IPS-18a (cell line): ENCODE data around the gene PRDM16.

ENCODE experiments used
- H3K27ac ChIP-seq: one replicate; pipeline ENCODE4 v1.5.1; 2013; ENCODE audit warnings: low read length
- H3K27me3 ChIP-seq: one replicate; pipeline ENCODE4 v1.6.1; 2013; ENCODE audit warnings: mild to moderate bottlenecking, low read length; ENCODE audit not compliant: control insufficient read depth, insufficient read depth
- H3K36me3 ChIP-seq: one replicate; pipeline ENCODE4 v1.6.1; 2013; ENCODE audit warnings: low read depth, low read length; ENCODE audit not compliant: control insufficient read depth
- H3K4me1 ChIP-seq: one replicate; pipeline ENCODE4 v1.6.1; 2013; ENCODE audit warnings: low read depth, low read length; ENCODE audit not compliant: control insufficient read depth
- H3K4me3 ChIP-seq: one replicate; pipeline ENCODE4 v1.5.1; 2013; ENCODE audit warnings: low read length
- H3K9ac ChIP-seq: one replicate; pipeline ENCODE4 v1.6.1; 2013; ENCODE audit warnings: mild to moderate bottlenecking, low read length, moderate library complexity
- H3K9me3 ChIP-seq: one replicate; pipeline ENCODE4 v1.6.1; 2013; ENCODE audit warnings: low read depth, low read length; ENCODE audit not compliant: control insufficient read depth

PRDM16 gene

DNA sequence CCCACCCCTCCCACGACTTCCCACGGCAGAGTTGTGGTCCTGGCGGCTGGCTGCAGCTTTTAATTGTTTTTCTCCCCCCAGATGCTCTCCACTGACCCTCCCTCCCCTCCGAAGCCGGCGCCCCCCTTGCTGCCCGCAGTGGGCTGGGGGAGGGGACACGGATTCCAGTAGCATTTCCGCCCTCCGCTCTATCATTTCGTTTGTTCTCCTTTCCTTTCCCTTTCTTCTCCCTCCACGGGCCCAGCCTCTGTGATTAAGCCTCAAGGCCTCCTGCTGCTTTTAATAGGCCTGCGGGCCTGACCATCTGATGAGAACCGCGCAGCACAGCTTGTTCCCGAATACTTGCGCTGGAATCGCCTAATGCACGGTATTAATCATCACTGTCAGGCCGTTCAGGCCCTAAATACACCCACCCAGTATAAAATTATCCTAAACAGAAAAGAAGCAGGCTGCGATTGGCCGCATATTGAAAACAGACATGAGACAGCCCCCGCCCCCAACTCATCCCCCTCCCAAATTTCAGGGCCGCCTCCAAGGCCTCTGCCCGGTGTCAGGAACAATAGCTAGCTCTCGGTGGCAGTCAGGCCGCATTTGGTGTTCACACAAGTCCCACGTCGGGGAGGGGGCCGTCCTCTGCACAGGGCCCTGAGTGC, 283.4 kb downstream of the PRDM16 start:
- Histone ChIP-seq H3K27ac (no peak overlapping the region), H3K36me3 (no peaks in the 10 kb centered on the region), H3K27me3 (peaks cover 9% of the 10 kb centered on the region), H3K9me3 (no peaks in the 10 kb centered on the region), H3K4me3 (no peak overlapping the region), H3K4me1 (peaks cover 9% of the 10 kb centered on the region), H3K9ac (no peak overlapping the region)

DNA sequence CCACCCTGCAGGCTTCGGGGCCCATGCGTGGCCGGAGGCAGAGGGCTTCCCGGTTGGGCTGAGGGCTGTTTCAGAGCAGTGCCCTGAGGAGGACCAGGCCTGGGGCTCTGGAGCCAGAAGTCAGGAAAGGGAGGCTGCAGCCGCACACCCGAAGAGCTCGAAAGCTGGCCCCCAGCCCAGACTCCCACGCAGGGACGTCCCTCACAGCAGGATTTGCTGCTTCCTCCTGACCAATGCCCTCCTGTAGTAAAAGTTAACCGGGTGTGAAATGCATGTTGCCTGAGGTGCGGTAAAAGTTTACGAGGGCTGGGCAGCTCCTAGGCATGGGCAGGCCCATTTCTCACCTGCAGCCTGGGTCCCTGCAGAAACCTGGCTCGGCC, 283.9 kb downstream of the PRDM16 start:
- peaks cover 9% of the 10 kb centered on the region for H3K27me3 ChIP-seq
- no peak overlapping the region for H3K9ac ChIP-seq
- no peak overlapping the region for H3K27ac ChIP-seq
- H3K36me3 ChIP-seq = no peaks in the 10 kb centered on the region
- no peak overlapping the region for H3K4me3 ChIP-seq
- H3K4me1 ChIP-seq = peaks cover 9% of the 10 kb centered on the region
- no peaks in the 10 kb centered on the region for H3K9me3 ChIP-seq

DNA sequence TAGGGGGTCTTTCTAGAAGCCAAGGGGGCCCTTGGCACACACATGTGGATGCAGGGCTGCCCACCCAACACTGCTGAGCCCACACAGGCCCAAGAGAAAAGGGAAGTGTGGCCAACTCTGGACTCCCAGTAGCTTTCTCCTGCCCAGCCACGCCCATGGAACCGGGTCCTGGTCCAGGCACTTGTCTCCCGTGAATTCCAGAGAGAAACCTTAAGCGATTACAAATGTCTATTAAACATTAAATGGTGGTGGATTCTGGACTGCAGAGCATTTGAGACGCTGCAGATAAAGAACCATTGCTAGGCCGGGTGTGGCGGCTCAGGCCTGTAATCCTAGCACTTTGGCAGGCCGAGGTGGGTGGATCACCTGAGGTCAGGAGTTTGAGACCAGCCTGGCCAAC, 284.9 kb downstream of the PRDM16 start:
- peaks cover 9% of the 10 kb centered on the region for H3K27me3 ChIP-seq

DNA sequence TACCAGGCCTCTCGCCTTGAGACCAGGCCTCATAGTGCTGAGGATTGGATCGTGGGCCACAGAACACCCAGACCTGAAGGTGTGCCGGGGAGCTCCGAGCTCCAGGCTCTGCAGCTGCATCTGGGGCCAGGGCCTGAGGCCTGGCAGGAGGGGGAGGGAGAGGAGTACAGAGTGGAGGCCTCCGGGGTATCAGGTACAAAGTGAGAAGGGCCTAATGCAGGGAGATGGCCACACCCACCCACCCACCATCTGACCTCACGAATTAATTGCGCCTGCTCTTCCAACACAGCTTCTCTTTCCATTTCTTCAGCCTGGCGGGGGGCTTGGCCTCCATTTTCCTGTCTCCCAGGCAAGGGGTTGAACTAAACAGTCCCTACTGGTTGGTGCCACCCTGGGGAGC, 286.1 kb downstream of the PRDM16 start:
- H3K27ac ChIP-seq = no peak overlapping the region
- no peak overlapping the region for H3K4me3 ChIP-seq
- H3K4me1 ChIP-seq = peaks cover 9% of the 10 kb centered on the region
- no peaks in the 10 kb centered on the region for H3K36me3 ChIP-seq
- no peaks in the 10 kb centered on the region for H3K9me3 ChIP-seq
- H3K27me3 ChIP-seq = peaks cover 9% of the 10 kb centered on the region
- no peak overlapping the region for H3K9ac ChIP-seq

More for the DNA sequence above, 284.9 kb downstream of the PRDM16 start:
- Histone ChIP-seq H3K36me3 (no peaks in the 10 kb centered on the region), H3K4me1 (peaks cover 9% of the 10 kb centered on the region), H3K9me3 (no peaks in the 10 kb centered on the region), H3K9ac (no peak overlapping the region), H3K4me3 (no peak overlapping the region), H3K27ac (no peak overlapping the region)

DNA sequence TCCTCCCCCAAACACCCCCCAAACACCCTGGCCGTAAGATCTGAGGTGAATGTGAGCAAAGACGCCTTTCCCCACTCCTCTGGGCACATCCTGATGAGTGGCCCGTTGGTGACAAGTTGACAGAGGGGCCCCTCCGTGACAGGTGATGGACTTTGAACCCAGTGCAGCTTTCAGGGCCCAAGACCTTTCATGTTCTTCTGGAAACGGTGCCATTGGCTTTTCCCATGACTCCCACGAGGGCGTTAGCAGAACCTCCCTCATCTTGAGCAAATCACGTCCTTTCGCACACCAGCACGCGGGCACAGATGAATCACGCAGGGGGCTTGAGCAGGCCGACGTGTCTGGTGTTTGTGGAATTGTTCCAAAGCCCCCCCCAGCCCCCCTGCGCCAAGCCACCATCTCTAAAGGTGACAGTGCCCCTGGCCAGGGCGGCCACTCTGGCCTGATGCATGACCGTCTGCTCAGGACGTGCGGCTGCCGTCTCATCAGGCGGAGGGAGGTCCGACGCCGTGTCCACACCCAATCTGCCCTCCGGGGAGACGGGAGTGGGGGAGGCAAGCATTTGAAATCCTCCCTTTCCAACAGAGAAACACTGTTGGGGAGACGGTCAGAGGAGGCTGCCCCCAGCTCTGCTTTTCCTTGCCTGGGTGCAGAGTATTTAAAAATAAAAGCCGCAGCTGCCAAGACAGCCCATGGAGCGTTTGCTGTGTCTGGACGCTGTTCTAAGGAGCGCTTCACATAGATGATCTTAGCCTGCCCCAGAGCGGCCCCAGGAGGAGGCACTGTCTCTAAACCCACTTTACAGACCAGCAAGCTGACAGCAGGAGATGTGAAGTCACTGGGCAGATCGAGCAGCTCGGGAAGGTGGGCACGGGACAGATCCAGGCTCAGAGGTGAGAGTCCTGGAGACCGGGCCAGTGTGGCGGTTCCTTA, 287.2 kb downstream of the PRDM16 start:
- Histone ChIP-seq H3K4me1 (peaks cover 9% of the 10 kb centered on the region), H3K27me3 (peaks cover 9% of the 10 kb centered on the region), H3K36me3 (no peaks in the 10 kb centered on the region), H3K9me3 (no peaks in the 10 kb centered on the region), H3K9ac (no peak overlapping the region), H3K4me3 (no peak overlapping the region), H3K27ac (no peak overlapping the region)

DNA sequence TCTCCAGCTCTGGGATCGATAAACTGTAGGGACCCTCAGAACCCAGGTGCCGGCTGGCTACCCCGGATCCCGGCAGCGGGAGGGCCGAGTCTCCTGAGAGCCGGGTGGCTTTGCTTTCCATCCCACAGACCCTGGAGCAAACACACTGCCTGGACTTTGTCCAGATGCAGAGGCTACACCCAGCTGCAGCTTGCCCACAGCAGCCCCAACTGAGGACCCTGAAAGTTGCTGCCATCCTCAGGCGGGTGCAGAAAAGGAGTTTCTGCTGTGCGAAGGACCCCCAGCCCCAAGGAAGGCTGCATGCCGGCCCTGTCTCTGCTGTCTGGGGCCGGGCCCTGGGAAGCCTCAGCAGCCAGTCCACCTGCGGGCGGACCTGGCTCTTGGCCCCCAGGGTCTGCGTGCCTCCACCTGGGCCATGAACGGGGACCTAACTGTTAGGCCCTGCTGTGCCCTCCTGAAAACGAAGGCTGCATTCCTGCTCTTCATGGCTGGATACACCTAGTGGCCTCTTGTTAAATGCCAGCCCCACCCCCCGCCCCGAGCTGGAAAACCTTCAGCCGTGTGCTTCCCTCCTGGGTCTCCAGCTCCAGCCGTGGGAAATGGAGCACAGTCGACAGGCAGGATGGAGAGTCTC, 287.9 kb downstream of the PRDM16 start:
- Histone ChIP-seq H3K4me3 (no peak overlapping the region), H3K9ac (no peak overlapping the region), H3K9me3 (no peaks in the 10 kb centered on the region), H3K4me1 (peaks cover 6% of the 10 kb centered on the region), H3K36me3 (no peaks in the 10 kb centered on the region), H3K27me3 (peaks cover 9% of the 10 kb centered on the region), H3K27ac (no peak overlapping the region)

DNA sequence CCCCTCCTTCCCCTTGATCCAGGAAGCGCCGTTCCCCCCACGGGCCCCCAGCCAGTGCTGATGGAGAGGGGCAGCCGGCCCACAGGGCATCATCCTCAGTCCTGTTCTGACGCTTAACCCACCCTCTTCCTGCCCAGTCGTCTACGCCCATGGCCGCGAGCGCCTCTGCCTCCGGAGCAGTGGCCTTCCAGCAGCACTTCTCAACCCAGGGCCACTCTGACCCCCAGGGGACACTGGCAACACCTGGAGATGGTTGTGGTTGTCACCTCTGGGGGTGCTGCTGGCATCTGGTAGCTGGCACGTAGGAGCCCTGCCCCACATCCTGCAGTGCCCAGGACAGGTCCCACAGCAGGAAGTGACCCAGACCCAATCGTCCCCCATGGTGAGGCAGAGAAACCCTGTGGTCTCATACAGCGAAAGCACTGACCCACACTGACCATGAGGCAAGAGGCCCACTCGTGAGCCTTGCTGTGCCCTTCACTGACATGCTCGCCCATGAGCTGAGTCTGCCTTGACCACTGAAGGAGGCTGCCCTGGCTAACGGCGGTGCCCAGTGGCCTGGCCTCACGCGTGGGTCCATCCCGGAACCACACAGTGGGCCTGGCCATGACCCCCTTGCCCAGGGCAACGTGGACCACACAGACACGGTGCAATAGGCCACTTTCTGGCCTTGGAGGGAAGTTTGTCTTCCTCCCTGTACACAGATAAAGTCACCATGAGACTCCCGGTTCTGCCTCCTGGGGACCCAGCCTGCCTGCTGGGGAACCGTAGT, 288.7 kb downstream of the PRDM16 start:
- no peak overlapping the region for H3K27ac ChIP-seq
- no peak overlapping the region for H3K4me3 ChIP-seq
- H3K9ac ChIP-seq = no peak overlapping the region
- peaks cover 9% of the 10 kb centered on the region for H3K27me3 ChIP-seq
- no peaks in the 10 kb centered on the region for H3K36me3 ChIP-seq
- H3K9me3 ChIP-seq = no peaks in the 10 kb centered on the region
- peaks cover 5% of the 10 kb centered on the region for H3K4me1 ChIP-seq

DNA sequence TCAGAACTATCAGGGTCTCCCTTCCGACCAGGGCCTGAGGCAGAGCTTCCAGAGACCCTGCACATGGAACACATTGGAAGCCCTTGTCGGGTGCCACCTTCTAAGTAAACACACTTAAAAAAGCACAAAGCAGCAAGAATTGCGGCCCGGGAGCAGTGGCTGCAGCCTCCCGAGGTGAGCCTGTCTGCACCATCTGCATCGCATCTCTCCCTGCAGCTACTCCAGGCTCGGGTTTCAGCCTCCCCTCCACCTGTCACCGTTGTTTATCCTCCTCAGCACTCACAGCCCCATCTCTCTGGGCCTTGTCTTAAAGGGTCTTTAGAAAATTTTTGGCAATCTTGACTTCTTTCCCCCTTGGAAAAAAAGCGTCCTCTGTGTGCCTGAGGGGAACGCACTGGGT, 290.3 kb downstream of the PRDM16 start:
- Histone ChIP-seq H3K27me3 (no peaks in the 10 kb centered on the region), H3K9ac (no peak overlapping the region), H3K4me3 (no peak overlapping the region), H3K27ac (no peak overlapping the region), H3K4me1 (no peaks in the 10 kb centered on the region), H3K36me3 (no peaks in the 10 kb centered on the region), H3K9me3 (no peaks in the 10 kb centered on the region)

DNA sequence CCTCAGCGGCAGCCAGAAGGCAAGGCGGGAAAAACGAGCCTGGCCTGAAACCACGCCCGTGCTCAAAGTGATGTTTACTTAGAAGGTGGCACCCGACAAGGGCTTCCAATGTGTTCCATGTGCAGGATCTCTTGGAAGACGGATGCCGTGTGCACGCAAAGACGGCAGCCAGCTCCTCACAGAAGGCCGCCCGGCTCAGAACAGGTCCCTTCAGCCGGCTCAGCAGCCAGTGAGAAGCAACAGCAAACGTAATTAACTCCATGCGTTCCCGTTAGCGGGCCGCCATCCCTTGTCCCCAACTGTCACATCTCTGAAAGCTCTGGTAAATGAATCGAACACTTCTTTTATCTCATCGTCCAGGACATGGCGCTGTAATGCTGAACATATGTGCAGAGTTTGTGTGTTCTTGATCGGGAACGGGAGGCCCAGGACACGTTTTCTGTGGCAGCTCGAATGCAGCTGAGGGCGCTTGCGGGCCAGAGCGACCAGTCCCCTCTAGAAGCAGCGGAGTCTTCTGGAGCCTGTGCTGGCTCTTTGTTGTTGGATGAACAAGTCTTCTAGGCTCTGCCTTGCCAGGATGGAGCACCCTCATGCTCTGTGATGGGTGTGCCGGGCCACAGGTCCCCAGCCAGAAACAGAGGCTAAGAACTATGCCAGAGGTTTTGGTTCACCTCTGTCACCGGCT, 290.9 kb downstream of the PRDM16 start:
- no peak overlapping the region for H3K27ac ChIP-seq
- H3K4me1 ChIP-seq = no peaks in the 10 kb centered on the region
- no peak overlapping the region for H3K9ac ChIP-seq
- no peak overlapping the region for H3K4me3 ChIP-seq
- no peaks in the 10 kb centered on the region for H3K36me3 ChIP-seq
- no peaks in the 10 kb centered on the region for H3K27me3 ChIP-seq
- H3K9me3 ChIP-seq = no peaks in the 10 kb centered on the region

DNA sequence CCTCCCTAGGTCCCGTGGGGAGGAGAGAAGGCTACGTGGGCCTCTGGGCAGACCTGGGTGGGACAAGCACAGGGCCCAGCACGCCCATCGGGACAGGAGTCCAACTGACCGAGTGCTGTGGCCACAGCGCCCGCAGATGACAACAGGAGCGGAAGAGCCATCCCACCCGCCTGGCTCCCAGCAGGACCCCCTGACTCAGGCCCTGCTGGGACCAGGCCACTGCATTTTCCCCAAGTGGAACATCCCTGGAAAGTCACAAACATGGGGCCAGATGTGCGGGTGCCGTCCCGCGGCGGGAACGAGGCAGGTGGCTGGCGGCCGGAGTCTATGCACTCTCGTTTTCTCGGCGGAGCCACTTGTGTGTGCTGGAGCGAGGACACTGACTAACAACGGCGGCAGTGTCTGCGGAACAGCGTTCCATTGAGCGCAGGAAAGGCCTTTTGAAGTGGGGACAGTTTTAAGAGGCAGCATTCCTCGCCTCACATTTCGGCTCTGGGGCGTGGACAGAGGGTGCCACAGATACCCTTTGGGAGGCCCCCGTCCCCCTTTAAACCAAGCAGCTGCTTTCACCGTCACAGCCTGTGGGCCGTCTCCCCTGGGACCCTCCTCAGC, 291.7 kb downstream of the PRDM16 start:
- H3K27me3 ChIP-seq = no peaks in the 10 kb centered on the region
- no peaks in the 10 kb centered on the region for H3K9me3 ChIP-seq
- H3K27ac ChIP-seq = no peak overlapping the region
- no peak overlapping the region for H3K9ac ChIP-seq
- H3K4me1 ChIP-seq = no peaks in the 10 kb centered on the region
- H3K36me3 ChIP-seq = no peaks in the 10 kb centered on the region
- no peak overlapping the region for H3K4me3 ChIP-seq
